NK-92 (cell line): ENCODE measurements around the gene NOP53.
"Not testable (repeated sequence)": the region's sequence is repeated elsewhere in the genome, so short reads cannot be mapped to it uniquely, and the experiment has no call there.

Experiments
- DNase-seq: peaks from one replicate; lab custom pipeline; 2025; ENCODE audit not compliant: unreplicated experiment; lab: John Stamatoyannopoulos, UW

Gene NOP53

GRCh38 chr19:47716270-47716937, 28.9 kb upstream of the NOP53 start:
- DNase-seq, result no peak

- not testable (repeated sequence) for DNase-seq
These were observed 26.8 kb upstream of the NOP53 start for GRCh38 chr19:47718415-47719046.

- no peak for DNase-seq
These were observed 26.1 kb upstream of the NOP53 start for GRCh38 chr19:47719047-47719859.

- no peak for DNase-seq
These were observed 24.5 kb upstream of the NOP53 start for GRCh38 chr19:47720669-47721422.

GRCh38 chr19:47723581-47723940, 21.8 kb upstream of the NOP53 start:
- no peak for DNase-seq

GRCh38 chr19:47725759-47726401, 19.5 kb upstream of the NOP53 start:
- no peak for DNase-seq

GRCh38 chr19:47726467-47726866, 18.9 kb upstream of the NOP53 start:
- DNase-seq, result no peak

- DNase-seq, result not testable (repeated sequence)
These were observed 17.1 kb upstream of the NOP53 start for GRCh38 chr19:47728295-47728694.

GRCh38 chr19:47729468-47729798, 15.9 kb upstream of the NOP53 start:
- DNase-seq, result no peak

GRCh38 chr19:47729799-47730520, 15.4 kb upstream of the NOP53 start:
- no peak for DNase-seq

- DNase-seq, result no peak
These were observed 14.8 kb upstream of the NOP53 start for GRCh38 chr19:47730521-47730889.

GRCh38 chr19:47730910-47731309, 14.4 kb upstream of the NOP53 start:
- DNase-seq, result no peak

- no peak for DNase-seq
These were observed 10.2 kb upstream of the NOP53 start for GRCh38 chr19:47735131-47735530.

GRCh38 chr19:47740866-47741519, 4.4 kb upstream of the NOP53 start:
- DNase-seq, result no peak

GRCh38 chr19:47741544-47742140, 3.7 kb upstream of the NOP53 start:
- no peak for DNase-seq

- no peak for DNase-seq
These were observed 2.7 kb upstream of the NOP53 start for GRCh38 chr19:47742634-47743033.

- DNase-seq, result not testable (repeated sequence)
These were observed 783 bp downstream of the NOP53 start for GRCh38 chr19:47746129-47746528.

- DNase-seq, result no peak
These were observed 4.0 kb downstream of the NOP53 start for GRCh38 chr19:47749326-47749725.

GRCh38 chr19:47750752-47751151, 5.4 kb downstream of the NOP53 start:
- DNase-seq, result no peak
